HepG2 (cell line): ENCODE data around the gene NDE1. TPM values are rescaled to one million over a fixed set of nuclear protein-coding genes. Genes with fewer than 3 reads are reported as not detected.

Source experiments
- FOSL2 ChIP-seq: sonication (generic); formaldehyde crosslinking; IDR thresholded peaks from 2 replicates; pipeline ENCODE4 v1.4.0; 2020; ENCODE audit warnings: missing genetic modification reagents
- FOXJ3 ChIP-seq: sonication (generic); formaldehyde crosslinking; IDR thresholded peaks from 2 replicates; pipeline ENCODE4 v1.4.0; 2020; ENCODE audit warnings: missing genetic modification reagents, mild to moderate bottlenecking, borderline replicate concordance
- FOXP1 ChIP-seq, 2 experiments: fragments of 450-650 bp in 1 of 2; IDR thresholded peaks; 2 replicates each; pipeline ENCODE4 v1.6.1; 2017 to 2018; ENCODE audit warnings: antibody characterized with exemption in 1 of 2
- HIVEP1 ChIP-seq: sonication (generic); formaldehyde crosslinking; IDR thresholded peaks from 2 replicates; pipeline ENCODE4 v1.4.0; 2020; ENCODE audit warnings: mild to moderate bottlenecking, missing genetic modification reagents
- TBL1XR1 ChIP-seq: fragments of 150-350 bp; IDR thresholded peaks from 2 replicates; pipeline ENCODE4 v1.6.1; 2014; ENCODE audit warnings: borderline replicate concordance, low read length; ENCODE audit not compliant: partially characterized antibody
- TCF7L2 ChIP-seq: IDR thresholded peaks from 2 replicates; pipeline ENCODE4 v1.6.1; 2011; ENCODE audit warnings: mild to moderate bottlenecking, low read depth, low read length, moderate library complexity
- ZNF430 ChIP-seq: sonication (generic); formaldehyde crosslinking; IDR thresholded peaks from 2 replicates; pipeline ENCODE4 v1.9.0; 2021; ENCODE audit warnings: mild to moderate bottlenecking, missing genetic modification reagents
- ZNF547 ChIP-seq: sonication (generic); formaldehyde crosslinking; IDR thresholded peaks from 2 replicates; pipeline ENCODE4 v1.5.1; 2020; ENCODE audit warnings: mild to moderate bottlenecking, missing genetic modification reagents
- ZNF703 ChIP-seq: sonication (generic); formaldehyde crosslinking; IDR thresholded peaks from 2 replicates; pipeline ENCODE4 v1.5.1; 2020; ENCODE audit warnings: missing genetic modification reagents, mild to moderate bottlenecking, moderate library complexity, borderline replicate concordance
- ZNF749 ChIP-seq: sonication (generic); formaldehyde crosslinking; IDR thresholded peaks from 2 replicates; pipeline ENCODE4 v1.8.0; 2022; ENCODE audit warnings: mild to moderate bottlenecking, missing genetic modification reagents, moderate library complexity, borderline replicate concordance
- ZNF878 ChIP-seq: sonication (generic); formaldehyde crosslinking; IDR thresholded peaks from 2 replicates; pipeline ENCODE4 v1.8.1; 2023; ENCODE audit warnings: mild to moderate bottlenecking, missing genetic modification reagents, moderate library complexity
- polyA plus RNA-seq, 8 experiments: library from polyadenylated mRNA; depleted of rRNA in 3 of 8; stranded (reverse) in 7 of 8; unstranded in 1 of 8; fragments of >200 nt; fragmentation: Illumina TruSeq in 4 of 8; extraction: Trizol in 4 of 8; gene quantifications; 2 replicates each; pipeline versions ENCODE4 v1.2.1 to v1.2.3, GENCODE V29; 2011 to 2016; ENCODE audit warnings: low read depth in 4 of 8, missing spikeins in 1 of 8, mixed read lengths in 1 of 8; ENCODE audit not compliant: insufficient read depth in 1 of 8
- total RNA-seq, 5 experiments: library from RNA; depleted of rRNA; stranded (reverse); fragments of >200 nt; fragmentation: Illumina TruSeq; extraction: Trizol; gene quantifications; 2 replicates each; pipeline ENCODE4 v1.2.3, GENCODE V29; 2016; ENCODE audit warnings: low read depth in 1 of 5
- TF ChIP-seq, protein P1 (sequence below): IDR thresholded peaks from 2 replicates; pipeline ENCODE4 v1.6.1; 2016; ENCODE audit warnings: low read depth, missing genetic modification reagents, missing compliant biosample characterization
- TF ChIP-seq, protein P2 (sequence below): sonication (generic); formaldehyde crosslinking; IDR thresholded peaks from 2 replicates; pipeline ENCODE4 v1.9.0; 2022; ENCODE audit warnings: low read depth, missing genetic modification reagents
- TF ChIP-seq, protein P3 (sequence below): sonication (generic); formaldehyde crosslinking; IDR thresholded peaks from 2 replicates; pipeline ENCODE4 v1.8.0; 2022; ENCODE audit warnings: low read depth, missing genetic modification reagents
- TF ChIP-seq, protein P4 (sequence below): fragments of 450-650 bp; IDR thresholded peaks from 2 replicates; pipeline ENCODE4 v1.6.1; 2017; ENCODE audit warnings: mild to moderate bottlenecking

The NDE1 gene
- total and polyA plus RNA-seq, 2 of the 13 experiments (the other 11 are each of a cell fraction or from before 2014, with no cell fraction given), result 40.9 to 72.5 TPM

DNA sequence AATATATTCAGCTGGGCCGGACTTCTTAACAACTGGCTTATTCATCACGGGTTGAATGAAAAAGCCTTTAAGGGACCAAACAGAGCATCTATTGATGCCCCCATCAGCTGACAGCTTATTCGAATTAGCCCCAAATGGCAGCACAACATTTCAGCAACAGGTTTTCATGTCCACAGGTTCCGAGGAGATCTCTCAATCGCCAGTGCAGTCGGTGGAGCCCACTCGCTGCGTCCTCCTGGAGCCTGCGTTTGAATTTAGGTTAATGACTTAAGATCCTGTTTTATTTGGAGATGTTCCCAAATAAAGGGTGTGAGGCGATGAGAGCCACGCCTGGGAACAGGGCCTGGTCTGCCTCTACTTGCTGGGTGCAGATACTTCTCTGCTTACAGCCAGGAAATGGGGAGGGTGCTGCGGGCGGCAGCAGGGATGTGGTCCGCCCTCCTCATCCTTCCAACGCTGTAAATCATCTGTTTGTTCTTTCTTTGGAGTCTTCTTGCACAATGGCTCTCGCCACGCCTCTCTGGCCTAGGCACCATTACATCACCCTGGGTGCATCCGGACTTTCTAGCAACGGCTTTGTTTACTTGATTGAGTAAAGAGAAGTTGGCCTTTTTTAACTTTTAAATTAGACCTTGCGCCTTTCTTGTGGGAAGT is 22.6 kb downstream of the NDE1 start (continued):
- TF ChIP-seq, protein P1, sequence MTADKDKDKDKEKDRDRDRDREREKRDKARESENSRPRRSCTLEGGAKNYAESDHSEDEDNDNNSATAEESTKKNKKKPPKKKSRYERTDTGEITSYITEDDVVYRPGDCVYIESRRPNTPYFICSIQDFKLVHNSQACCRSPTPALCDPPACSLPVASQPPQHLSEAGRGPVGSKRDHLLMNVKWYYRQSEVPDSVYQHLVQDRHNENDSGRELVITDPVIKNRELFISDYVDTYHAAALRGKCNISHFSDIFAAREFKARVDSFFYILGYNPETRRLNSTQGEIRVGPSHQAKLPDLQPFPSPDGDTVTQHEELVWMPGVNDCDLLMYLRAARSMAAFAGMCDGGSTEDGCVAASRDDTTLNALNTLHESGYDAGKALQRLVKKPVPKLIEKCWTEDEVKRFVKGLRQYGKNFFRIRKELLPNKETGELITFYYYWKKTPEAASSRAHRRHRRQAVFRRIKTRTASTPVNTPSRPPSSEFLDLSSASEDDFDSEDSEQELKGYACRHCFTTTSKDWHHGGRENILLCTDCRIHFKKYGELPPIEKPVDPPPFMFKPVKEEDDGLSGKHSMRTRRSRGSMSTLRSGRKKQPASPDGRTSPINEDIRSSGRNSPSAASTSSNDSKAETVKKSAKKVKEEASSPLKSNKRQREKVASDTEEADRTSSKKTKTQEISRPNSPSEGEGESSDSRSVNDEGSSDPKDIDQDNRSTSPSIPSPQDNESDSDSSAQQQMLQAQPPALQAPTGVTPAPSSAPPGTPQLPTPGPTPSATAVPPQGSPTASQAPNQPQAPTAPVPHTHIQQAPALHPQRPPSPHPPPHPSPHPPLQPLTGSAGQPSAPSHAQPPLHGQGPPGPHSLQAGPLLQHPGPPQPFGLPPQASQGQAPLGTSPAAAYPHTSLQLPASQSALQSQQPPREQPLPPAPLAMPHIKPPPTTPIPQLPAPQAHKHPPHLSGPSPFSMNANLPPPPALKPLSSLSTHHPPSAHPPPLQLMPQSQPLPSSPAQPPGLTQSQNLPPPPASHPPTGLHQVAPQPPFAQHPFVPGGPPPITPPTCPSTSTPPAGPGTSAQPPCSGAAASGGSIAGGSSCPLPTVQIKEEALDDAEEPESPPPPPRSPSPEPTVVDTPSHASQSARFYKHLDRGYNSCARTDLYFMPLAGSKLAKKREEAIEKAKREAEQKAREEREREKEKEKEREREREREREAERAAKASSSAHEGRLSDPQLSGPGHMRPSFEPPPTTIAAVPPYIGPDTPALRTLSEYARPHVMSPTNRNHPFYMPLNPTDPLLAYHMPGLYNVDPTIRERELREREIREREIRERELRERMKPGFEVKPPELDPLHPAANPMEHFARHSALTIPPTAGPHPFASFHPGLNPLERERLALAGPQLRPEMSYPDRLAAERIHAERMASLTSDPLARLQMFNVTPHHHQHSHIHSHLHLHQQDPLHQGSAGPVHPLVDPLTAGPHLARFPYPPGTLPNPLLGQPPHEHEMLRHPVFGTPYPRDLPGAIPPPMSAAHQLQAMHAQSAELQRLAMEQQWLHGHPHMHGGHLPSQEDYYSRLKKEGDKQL (CRISPR knock-in tag), result peak; percentile 95
- peak; percentile 100 for TF ChIP-seq FOXJ3 (CRISPR knock-in tag)
- peak; percentile 100 for TF ChIP-seq TBL1XR1
- peak; percentile 96 for TF ChIP-seq FOSL2 (CRISPR knock-in tag)
- TF ChIP-seq TCF7L2, result no peak
- TF ChIP-seq ZNF430, result peak; percentile 94
- peak; percentile 91 for TF ChIP-seq FOXP1 (IDR thresholded peaks at IDR 0.05)
- peak; percentile 100 for TF ChIP-seq FOXP1 (CRISPR knock-in tag; IDR thresholded peaks at IDR 0.05)
- no peak; the same call in 1 of the 2 replicates for TF ChIP-seq ZNF547
- TF ChIP-seq, protein P2, sequence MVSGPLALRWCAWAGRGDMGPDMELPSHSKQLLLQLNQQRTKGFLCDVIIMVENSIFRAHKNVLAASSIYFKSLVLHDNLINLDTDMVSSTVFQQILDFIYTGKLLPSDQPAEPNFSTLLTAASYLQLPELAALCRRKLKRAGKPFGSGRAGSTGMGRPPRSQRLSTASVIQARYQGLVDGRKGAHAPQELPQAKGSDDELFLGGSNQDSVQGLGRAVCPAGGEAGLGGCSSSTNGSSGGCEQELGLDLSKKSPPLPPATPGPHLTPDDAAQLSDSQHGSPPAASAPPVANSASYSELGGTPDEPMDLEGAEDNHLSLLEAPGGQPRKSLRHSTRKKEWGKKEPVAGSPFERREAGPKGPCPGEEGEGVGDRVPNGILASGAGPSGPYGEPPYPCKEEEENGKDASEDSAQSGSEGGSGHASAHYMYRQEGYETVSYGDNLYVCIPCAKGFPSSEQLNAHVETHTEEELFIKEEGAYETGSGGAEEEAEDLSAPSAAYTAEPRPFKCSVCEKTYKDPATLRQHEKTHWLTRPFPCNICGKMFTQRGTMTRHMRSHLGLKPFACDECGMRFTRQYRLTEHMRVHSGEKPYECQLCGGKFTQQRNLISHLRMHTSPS (CRISPR knock-in tag), result peak; percentile 73; the same call in 1 of the 2 replicates
- no peak; the same call in 1 of the 2 replicates for TF ChIP-seq ZNF749 (CRISPR knock-in tag)
- peak; percentile 92; the same call in 1 of the 2 replicates for TF ChIP-seq HIVEP1 (CRISPR knock-in tag)
- TF ChIP-seq, protein P3, sequence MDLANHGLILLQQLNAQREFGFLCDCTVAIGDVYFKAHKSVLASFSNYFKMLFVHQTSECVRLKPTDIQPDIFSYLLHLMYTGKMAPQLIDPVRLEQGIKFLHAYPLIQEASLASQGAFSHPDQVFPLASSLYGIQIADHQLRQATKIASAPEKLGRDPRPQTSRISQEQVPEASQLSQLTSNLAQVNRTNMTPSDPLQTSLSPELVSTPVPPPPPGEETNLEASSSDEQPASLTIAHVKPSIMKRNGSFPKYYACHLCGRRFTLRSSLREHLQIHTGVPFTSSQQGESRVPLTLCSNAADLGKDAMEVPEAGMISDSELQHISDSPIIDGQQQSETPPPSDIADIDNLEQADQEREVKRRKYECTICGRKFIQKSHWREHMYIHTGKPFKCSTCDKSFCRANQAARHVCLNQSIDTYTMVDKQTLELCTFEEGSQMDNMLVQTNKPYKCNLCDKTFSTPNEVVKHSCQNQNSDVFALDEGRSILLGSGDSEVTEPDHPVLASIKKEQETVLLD, result no peak
- peak; percentile 95 for TF ChIP-seq ZNF878
- no peak for TF ChIP-seq ZNF703
- TF ChIP-seq, protein P4, sequence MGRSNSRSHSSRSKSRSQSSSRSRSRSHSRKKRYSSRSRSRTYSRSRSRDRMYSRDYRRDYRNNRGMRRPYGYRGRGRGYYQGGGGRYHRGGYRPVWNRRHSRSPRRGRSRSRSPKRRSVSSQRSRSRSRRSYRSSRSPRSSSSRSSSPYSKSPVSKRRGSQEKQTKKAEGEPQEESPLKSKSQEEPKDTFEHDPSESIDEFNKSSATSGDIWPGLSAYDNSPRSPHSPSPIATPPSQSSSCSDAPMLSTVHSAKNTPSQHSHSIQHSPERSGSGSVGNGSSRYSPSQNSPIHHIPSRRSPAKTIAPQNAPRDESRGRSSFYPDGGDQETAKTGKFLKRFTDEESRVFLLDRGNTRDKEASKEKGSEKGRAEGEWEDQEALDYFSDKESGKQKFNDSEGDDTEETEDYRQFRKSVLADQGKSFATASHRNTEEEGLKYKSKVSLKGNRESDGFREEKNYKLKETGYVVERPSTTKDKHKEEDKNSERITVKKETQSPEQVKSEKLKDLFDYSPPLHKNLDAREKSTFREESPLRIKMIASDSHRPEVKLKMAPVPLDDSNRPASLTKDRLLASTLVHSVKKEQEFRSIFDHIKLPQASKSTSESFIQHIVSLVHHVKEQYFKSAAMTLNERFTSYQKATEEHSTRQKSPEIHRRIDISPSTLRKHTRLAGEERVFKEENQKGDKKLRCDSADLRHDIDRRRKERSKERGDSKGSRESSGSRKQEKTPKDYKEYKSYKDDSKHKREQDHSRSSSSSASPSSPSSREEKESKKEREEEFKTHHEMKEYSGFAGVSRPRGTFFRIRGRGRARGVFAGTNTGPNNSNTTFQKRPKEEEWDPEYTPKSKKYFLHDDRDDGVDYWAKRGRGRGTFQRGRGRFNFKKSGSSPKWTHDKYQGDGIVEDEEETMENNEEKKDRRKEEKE, result no peak
